A549 treated with dexamethasone at 1 μM for 4 hours (cell line): ENCODE measurements around the gene MCCC2. TPM values are rescaled to one million over a fixed set of nuclear protein-coding genes. Genes with fewer than 3 reads are reported as not detected.

Source experiments
- total RNA-seq: library from RNA; stranded (reverse); fragments of 200-300 nt; extraction: Qiagen RNA extraction; gene quantifications from 5 replicates; pipeline ENCODE4 v1.2.3, GENCODE V29; 2022

MCCC2 gene
- 39.5 to 48.6 TPM (median 46.4 TPM) in 5 replicates for total RNA-seq

DNA sequence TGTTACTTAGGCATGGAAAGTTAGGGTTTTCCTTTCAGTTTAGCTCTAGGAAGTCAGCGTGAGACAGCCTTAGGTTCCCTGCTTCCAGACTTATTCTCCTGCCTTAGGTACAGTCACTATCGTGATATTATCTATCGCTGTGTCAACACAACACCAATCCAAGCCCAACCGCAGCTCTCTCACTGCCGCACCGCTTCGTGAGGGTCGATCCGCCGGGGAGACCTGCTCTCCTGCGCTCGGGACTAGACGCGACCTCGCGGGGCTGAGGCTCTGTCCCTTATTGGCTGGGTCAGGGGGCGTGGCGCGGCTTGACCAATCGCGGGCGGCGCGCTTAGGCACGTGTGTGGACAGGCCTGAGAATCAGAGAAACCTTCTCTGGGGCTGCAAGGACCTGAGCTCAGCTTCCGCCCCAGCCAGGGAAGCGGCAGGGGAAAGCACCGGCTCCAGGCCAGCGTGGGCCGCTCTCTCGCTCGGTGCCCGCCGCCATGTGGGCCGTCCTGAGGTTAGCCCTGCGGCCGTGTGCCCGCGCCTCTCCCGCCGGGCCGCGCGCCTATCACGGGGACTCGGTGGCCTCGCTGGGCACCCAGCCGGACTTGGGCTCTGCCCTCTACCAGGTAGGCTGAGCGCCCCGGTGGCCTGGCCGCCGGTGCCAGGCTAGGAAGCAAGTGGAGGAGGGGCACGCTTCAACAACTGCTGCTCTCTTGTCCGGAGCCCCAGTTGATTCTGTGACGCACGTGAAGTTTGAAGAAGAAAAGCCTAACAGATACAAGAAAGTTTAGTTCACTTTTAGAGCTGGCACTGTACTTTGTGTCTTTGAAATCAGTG is at the start of gene MCCC2:
TSS of gene MCCC2 (plus strand) at position 400 of the 825 bp plus-strand sequence. CDS start at position 486, 86 bp downstream.

Other genes starting within 250 kb of the MCCC2 start
- 8.0 to 12.6 TPM (median 11.0 TPM) in 5 replicates for gene BDP1, start 131.7 kb upstream of the MCCC2 start, total RNA-seq
- not detected in 5 replicates for gene CARTPT, start 131.9 kb downstream of the MCCC2 start, total RNA-seq